GM18511 (cell line): ENCODE results near the gene ZNF569.
"Not testable (repeated sequence)": the region's sequence is repeated elsewhere in the genome, so short reads cannot be mapped to it uniquely, and the experiment has no call there.

Source experiments
- ATAC-seq: cut with Tn5 transposase; IDR thresholded peaks from one replicate; pipeline ENCODE4 v1.9.1; 2021; ENCODE audit warnings: mild to moderate bottlenecking, moderate library complexity; ENCODE audit not compliant: unreplicated experiment

ZNF569 gene

DNA sequence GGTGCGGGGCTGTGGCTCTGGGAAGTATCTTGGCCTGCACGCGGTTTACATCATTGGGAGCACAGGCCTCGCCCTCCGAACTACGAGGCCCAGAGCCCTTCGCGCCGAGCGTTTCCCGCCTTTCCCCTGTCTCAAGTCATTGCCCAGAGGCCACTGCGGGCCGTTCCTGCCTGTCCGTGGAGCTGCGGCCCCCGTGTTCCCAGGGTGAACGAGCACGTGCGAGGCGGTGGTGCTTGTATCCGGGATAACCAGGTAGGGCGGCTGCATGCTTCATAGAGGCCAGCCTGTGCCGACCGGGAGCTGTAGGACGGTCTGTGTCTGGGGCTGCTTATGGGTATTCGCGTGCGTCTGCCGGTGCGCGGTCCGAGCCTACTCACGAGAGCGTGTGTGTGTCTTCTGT lies 63.8 kb downstream of the ZNF569 start:
- no peak for ATAC-seq

- ATAC-seq: no peak
Observed at GRCh38 chr19:37401078-37401477, 66.2 kb downstream of the ZNF569 start.

GRCh38 chr19:37391399-37391798 lies 75.8 kb downstream of the ZNF569 start:
- ATAC-seq: not testable (repeated sequence)

DNA sequence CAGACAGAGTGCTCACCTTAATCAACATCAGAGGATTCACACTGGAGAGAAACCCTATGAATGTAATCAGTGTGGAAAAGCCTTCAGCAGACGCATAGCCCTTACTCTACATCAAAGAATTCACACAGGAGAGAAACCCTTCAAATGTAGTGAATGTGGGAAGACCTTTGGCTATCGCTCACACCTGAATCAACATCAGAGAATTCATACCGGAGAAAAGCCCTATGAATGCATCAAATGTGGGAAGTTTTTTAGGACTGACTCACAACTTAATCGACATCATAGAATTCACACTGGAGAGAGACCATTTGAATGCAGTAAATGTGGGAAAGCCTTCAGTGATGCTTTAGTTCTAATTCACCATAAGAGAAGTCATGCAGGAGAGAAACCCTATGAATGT lies 78.0 kb downstream of the ZNF569 start:
- ATAC-seq: no peak

GRCh38 chr19:37370880-37371661 lies 96.2 kb downstream of the ZNF569 start, which contains the start of gene ZNF527:
TSS of gene ZNF527 (plus strand) at chr19:37371099. CDS start at chr19:37374199, 3,100 bp downstream.
- peak; percentile 97 for ATAC-seq

- peak; percentile 26 for ATAC-seq
Observed at GRCh38 chr19:37370386-37370879, 96.8 kb downstream of the ZNF569 start.

- ATAC-seq: no peak
Observed at GRCh38 chr19:37362733-37363132, 104.5 kb downstream of the ZNF569 start.

- no peak for ATAC-seq
Observed at GRCh38 chr19:37361994-37362393, 105.2 kb downstream of the ZNF569 start.
